ENCODE measurements around the gene PSPH.
"Not testable (repeated sequence)": the region's sequence is repeated elsewhere in the genome, so short reads cannot be mapped to it uniquely, and the experiment has no call there.

The PSPH gene

GRCh38 chr7:56086761-56087160 is 35.5 kb upstream of the PSPH start:
- H3K79me1 ChIP-seq (ENCODE audit: low read depth, low read length), result no peaks in the 10 kb centered on the region
- no peak overlapping the region for H2BK15ac ChIP-seq (ENCODE audit: low read length)
- H3K27me3 ChIP-seq (ENCODE audit: control insufficient read depth in 3 of 3, insufficient read depth in 3 of 3, low read depth in 1 of 3, low read length in 3 of 3), result no peaks in the 10 kb centered on the region
- no peak overlapping the region for H4K8ac ChIP-seq (ENCODE audit: low read depth, low read length)
- no peak overlapping the region for H3K9ac ChIP-seq (ENCODE audit: low read depth, low read length, poor library complexity)
- peaks cover 7 to 10% of the 10 kb centered on the region in 2 donors for H3K36me3 ChIP-seq (replicated peaks in 1 of 2; ENCODE audit: control insufficient read depth in 2 of 2, insufficient read depth in 2 of 2, low read length in 2 of 2)
- no peak overlapping the region for H3K18ac ChIP-seq (ENCODE audit: low read length)
- no peak overlapping the region for H3K4me3 ChIP-seq (ENCODE audit: low read length in 2 of 2)
- DNase-seq (ENCODE audit: low spot score), result no peak
- no peak overlapping the region for H3K27ac ChIP-seq (replicated peaks; ENCODE audit: low read length)
- H2BK5ac ChIP-seq (ENCODE audit: low read length), result no peak overlapping the region
- no peaks in the 10 kb centered on the region for H3K4me1 ChIP-seq (ENCODE audit: control insufficient read depth in 2 of 2, insufficient read depth in 1 of 2, low read depth in 1 of 2, low read length in 2 of 2)
- H3K14ac ChIP-seq (ENCODE audit: low read length), result no peak overlapping the region
- H3K23ac ChIP-seq (ENCODE audit: low read depth, low read length, poor library complexity), result no peak overlapping the region
- H4K91ac ChIP-seq (ENCODE audit: low read depth, low read length, poor library complexity), result no peak overlapping the region
- H2AFZ ChIP-seq (ENCODE audit: low read length), result no peak overlapping the region
- no peak overlapping the region for H2AK5ac ChIP-seq (ENCODE audit: low read depth, low read length)
- H3K4me2 ChIP-seq (ENCODE audit: insufficient read depth, low read length, poor library complexity, severe bottlenecking), result no peak overlapping the region
- H2BK120ac ChIP-seq (ENCODE audit: low read depth, low read length), result no peak overlapping the region
- H3K9me3 ChIP-seq (replicated peaks in 1 of 2; ENCODE audit: control insufficient read depth in 2 of 2, insufficient read depth in 1 of 2, low read depth in 1 of 2, low read length in 2 of 2), result no peaks in the 10 kb centered on the region
- no peak overlapping the region for H3K4ac ChIP-seq (ENCODE audit: low read length)
- WGBS, 2 donors (ENCODE audit: extremely low coverage in 2 of 2, insufficient read length in 2 of 2, insufficient replicate concordance in 1 of 2), result no CpG with 5 or more reads among the region's 7 CpGs
- no peak overlapping the region for H2BK12ac ChIP-seq (ENCODE audit: low read length)

- Histone ChIP-seq H2BK120ac (ENCODE audit: low read depth, low read length) (no peak overlapping the region), H3K23ac (ENCODE audit: low read depth, low read length, poor library complexity) (peak overlapping the region; percentile 73), H2BK5ac (ENCODE audit: low read length) (peak overlapping the region; percentile 29), H3K4me3 (ENCODE audit: low read length in 2 of 2) (no peak overlapping the region), H3K9ac (ENCODE audit: low read depth, low read length, poor library complexity) (no peak overlapping the region), H3K4me1 (ENCODE audit: control insufficient read depth in 2 of 2, insufficient read depth in 1 of 2, low read depth in 1 of 2, low read length in 2 of 2) (no peaks in the 10 kb centered on the region), H4K8ac (ENCODE audit: low read depth, low read length) (no peak overlapping the region), H2BK12ac (ENCODE audit: low read length) (no peak overlapping the region), H3K79me1 (ENCODE audit: low read depth, low read length) (no peaks in the 10 kb centered on the region), H3K4me2 (ENCODE audit: insufficient read depth, low read length, poor library complexity, severe bottlenecking) (no peak overlapping the region), H3K27ac (replicated peaks; ENCODE audit: low read length) (no peak overlapping the region), H3K18ac (ENCODE audit: low read length) (no peak overlapping the region), H3K36me3 (replicated peaks in 1 of 2; ENCODE audit: control insufficient read depth in 2 of 2, insufficient read depth in 2 of 2, low read length in 2 of 2) (peaks cover 20 to 24% of the 10 kb centered on the region in 2 donors), H2AK5ac (ENCODE audit: low read depth, low read length) (no peak overlapping the region), H3K27me3 (ENCODE audit: control insufficient read depth in 3 of 3, insufficient read depth in 3 of 3, low read depth in 1 of 3, low read length in 3 of 3) (no peaks in the 10 kb centered on the region), H3K4ac (ENCODE audit: low read length) (no peak overlapping the region), H2AFZ (ENCODE audit: low read length) (no peak overlapping the region), H4K91ac (ENCODE audit: low read depth, low read length, poor library complexity) (no peak overlapping the region), H3K9me3 (replicated peaks in 1 of 2; ENCODE audit: control insufficient read depth in 2 of 2, insufficient read depth in 1 of 2, low read depth in 1 of 2, low read length in 2 of 2) (no peaks in the 10 kb centered on the region), H3K14ac (ENCODE audit: low read length) (no peak overlapping the region), H2BK15ac (ENCODE audit: low read length) (no peak overlapping the region)
- no CpG with 5 or more reads among the region's 13 CpGs for WGBS, 2 donors (ENCODE audit: extremely low coverage in 2 of 2, insufficient read length in 2 of 2, insufficient replicate concordance in 1 of 2)
- no peak for DNase-seq (ENCODE audit: low spot score)
These were observed 32.0 kb upstream of the PSPH start for GRCh38 chr7:56083150-56083785.

- H3K9me3 ChIP-seq (replicated peaks in 1 of 2; ENCODE audit: control insufficient read depth in 2 of 2, insufficient read depth in 1 of 2, low read depth in 1 of 2, low read length in 2 of 2), result no peaks in the 10 kb centered on the region
- no peak overlapping the region for H2AK5ac ChIP-seq (ENCODE audit: low read depth, low read length)
- peaks cover 21 to 28% of the 10 kb centered on the region in 2 donors for H3K36me3 ChIP-seq (replicated peaks in 1 of 2; ENCODE audit: control insufficient read depth in 2 of 2, insufficient read depth in 2 of 2, low read length in 2 of 2)
- H3K4me1 ChIP-seq (ENCODE audit: control insufficient read depth in 2 of 2, insufficient read depth in 1 of 2, low read depth in 1 of 2, low read length in 2 of 2), result no peaks in the 10 kb centered on the region
- no peak overlapping the region for H3K4me3 ChIP-seq (ENCODE audit: low read length in 2 of 2)
- no peak overlapping the region for H2BK12ac ChIP-seq (ENCODE audit: low read length)
- no peak for DNase-seq (ENCODE audit: low spot score)
- H3K14ac ChIP-seq (ENCODE audit: low read length), result no peak overlapping the region
- H3K4ac ChIP-seq (ENCODE audit: low read length), result no peak overlapping the region
- no peak overlapping the region for H3K9ac ChIP-seq (ENCODE audit: low read depth, low read length, poor library complexity)
- no peak overlapping the region for H2BK5ac ChIP-seq (ENCODE audit: low read length)
- no CpG with 5 or more reads among the region's 29 CpGs for WGBS, 2 donors (ENCODE audit: extremely low coverage in 2 of 2, insufficient read length in 2 of 2, insufficient replicate concordance in 1 of 2)
- H3K79me1 ChIP-seq (ENCODE audit: low read depth, low read length), result peaks cover 2% of the 10 kb centered on the region
- no peak overlapping the region for H4K8ac ChIP-seq (ENCODE audit: low read depth, low read length)
- H2BK15ac ChIP-seq (ENCODE audit: low read length), result no peak overlapping the region
- no peak overlapping the region for H2AFZ ChIP-seq (ENCODE audit: low read length)
- no peak overlapping the region for H2BK120ac ChIP-seq (ENCODE audit: low read depth, low read length)
- peak overlapping the region; percentile 65 for H3K23ac ChIP-seq (ENCODE audit: low read depth, low read length, poor library complexity)
- H3K4me2 ChIP-seq (ENCODE audit: insufficient read depth, low read length, poor library complexity, severe bottlenecking), result no peak overlapping the region
- no peak overlapping the region for H4K91ac ChIP-seq (ENCODE audit: low read depth, low read length, poor library complexity)
- no peak overlapping the region for H3K18ac ChIP-seq (ENCODE audit: low read length)
- no peaks in the 10 kb centered on the region for H3K27me3 ChIP-seq (ENCODE audit: control insufficient read depth in 3 of 3, insufficient read depth in 3 of 3, low read depth in 1 of 3, low read length in 3 of 3)
- H3K27ac ChIP-seq (replicated peaks; ENCODE audit: low read length), result no peak overlapping the region
These were observed 30.5 kb upstream of the PSPH start for GRCh38 chr7:56081626-56082340.

- H3K9ac ChIP-seq (ENCODE audit: low read depth, low read length, poor library complexity); DNase-seq (ENCODE audit: low spot score): not testable (repeated sequence)
- no CpG with 5 or more reads among the region's 28 CpGs for WGBS, 2 donors (ENCODE audit: extremely low coverage in 2 of 2, insufficient read length in 2 of 2, insufficient replicate concordance in 1 of 2)
These were observed 29.6 kb upstream of the PSPH start for GRCh38 chr7:56080726-56081435.

More at GRCh38 chr7:56080726-56081435, 29.6 kb upstream of the PSPH start:
- not testable (repeated sequence) for H3K9me3 ChIP-seq (replicated peaks in 1 of 2; ENCODE audit: control insufficient read depth in 2 of 2, insufficient read depth in 1 of 2, low read depth in 1 of 2, low read length in 2 of 2); H2BK120ac ChIP-seq (ENCODE audit: low read depth, low read length); H3K14ac ChIP-seq (ENCODE audit: low read length); H3K23ac ChIP-seq (ENCODE audit: low read depth, low read length, poor library complexity); H2BK15ac ChIP-seq (ENCODE audit: low read length); H3K18ac ChIP-seq (ENCODE audit: low read length); H2BK5ac ChIP-seq (ENCODE audit: low read length); H4K8ac ChIP-seq (ENCODE audit: low read depth, low read length); H2AFZ ChIP-seq (ENCODE audit: low read length); H3K4ac ChIP-seq (ENCODE audit: low read length); H2BK12ac ChIP-seq (ENCODE audit: low read length); H3K4me3 ChIP-seq (ENCODE audit: low read length in 2 of 2); H3K79me1 ChIP-seq (ENCODE audit: low read depth, low read length); H2AK5ac ChIP-seq (ENCODE audit: low read depth, low read length); H4K91ac ChIP-seq (ENCODE audit: low read depth, low read length, poor library complexity); H3K27me3 ChIP-seq (ENCODE audit: control insufficient read depth in 3 of 3, insufficient read depth in 3 of 3, low read depth in 1 of 3, low read length in 3 of 3); H3K4me1 ChIP-seq (ENCODE audit: control insufficient read depth in 2 of 2, insufficient read depth in 1 of 2, low read depth in 1 of 2, low read length in 2 of 2); H3K4me2 ChIP-seq (ENCODE audit: insufficient read depth, low read length, poor library complexity, severe bottlenecking); H3K27ac ChIP-seq (replicated peaks; ENCODE audit: low read length)
- H3K36me3 ChIP-seq (replicated peaks in 1 of 2; ENCODE audit: control insufficient read depth in 2 of 2, insufficient read depth in 2 of 2, low read length in 2 of 2), result peaks cover 24 to 33% of the 10 kb centered on the region in 2 donors
